Hepatocyte (in vitro differentiated cells): Measurements from ENCODE around the gene PIGBOS1.

Experiments
- CTCF ChIP-seq: fragments of 200-600 bp; sonication (generic); IDR thresholded peaks from 2 replicates; pipeline ENCODE4 v1.5.1; 2016; ENCODE audit warnings: antibody characterized with exemption, mild to moderate bottlenecking; ENCODE audit not compliant: poor library complexity
- EZH2 ChIP-seq: fragments of 200-600 bp; sonication (generic); IDR thresholded peaks from 2 replicates; pipeline ENCODE4 v1.6.1; 2016; ENCODE audit warnings: antibody characterized with exemption, mild to moderate bottlenecking, borderline replicate concordance

GRCh38 chr15:55337160-55337559, 18.2 kb upstream of the PIGBOS1 start:
- no peak for TF ChIP-seq CTCF
- TF ChIP-seq EZH2: no peak
